ENCODE data around the gene PPP1R3G.
"Not testable (repeated sequence)": the region's sequence is repeated elsewhere in the genome, so short reads cannot be mapped to it uniquely, and the experiment has no call there.

PPP1R3G gene

GRCh38 chr6:5096482-5096881 lies 11.3 kb downstream of the PPP1R3G start:
- no peak for DNase-seq

GRCh38 chr6:5098501-5099270 lies 13.5 kb downstream of the PPP1R3G start:
- DNase-seq = no peak

DNA sequence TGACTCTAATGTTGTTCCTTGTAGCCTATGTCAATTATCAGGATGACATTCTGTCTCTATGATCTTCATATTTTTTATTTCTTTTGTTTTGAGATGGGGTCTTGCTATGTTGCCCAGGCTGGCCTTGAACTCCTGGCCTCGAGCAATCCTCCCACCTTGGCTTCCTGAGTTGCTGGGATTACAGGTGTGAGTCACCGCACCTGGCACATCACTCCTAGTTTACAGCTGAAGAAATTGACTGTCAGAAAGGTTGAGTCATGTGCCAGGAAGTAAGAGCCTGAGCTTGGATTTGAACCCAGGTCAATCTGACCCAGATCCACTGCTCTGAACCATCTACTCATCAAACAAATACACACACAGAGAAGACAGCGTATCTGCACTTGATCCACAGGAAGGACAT lies 14.4 kb downstream of the PPP1R3G start:
- no peak for DNase-seq

DNA sequence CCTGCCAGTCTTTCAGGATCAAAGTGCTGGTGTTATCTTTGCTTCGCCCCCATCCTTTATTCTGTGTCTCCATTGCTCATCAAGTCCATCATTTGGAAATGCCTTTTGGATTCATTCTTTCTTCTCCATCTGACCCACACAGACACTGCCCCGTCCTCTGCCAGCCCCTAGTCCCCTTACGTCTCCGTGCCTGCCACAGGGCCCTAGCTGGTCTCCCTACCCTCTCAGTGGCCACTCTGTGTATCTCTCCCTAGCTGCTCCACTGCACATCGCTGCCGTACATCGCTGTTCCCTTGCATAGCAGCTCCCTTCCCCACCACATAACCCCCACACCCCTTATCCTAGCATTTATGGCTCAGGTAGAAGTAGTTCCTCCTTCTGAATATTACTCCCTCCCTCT lies 15.7 kb downstream of the PPP1R3G start:
- no peak for DNase-seq

- DNase-seq = no peak
Observed at GRCh38 chr6:5102267-5102970, 17.3 kb downstream of the PPP1R3G start.

DNA sequence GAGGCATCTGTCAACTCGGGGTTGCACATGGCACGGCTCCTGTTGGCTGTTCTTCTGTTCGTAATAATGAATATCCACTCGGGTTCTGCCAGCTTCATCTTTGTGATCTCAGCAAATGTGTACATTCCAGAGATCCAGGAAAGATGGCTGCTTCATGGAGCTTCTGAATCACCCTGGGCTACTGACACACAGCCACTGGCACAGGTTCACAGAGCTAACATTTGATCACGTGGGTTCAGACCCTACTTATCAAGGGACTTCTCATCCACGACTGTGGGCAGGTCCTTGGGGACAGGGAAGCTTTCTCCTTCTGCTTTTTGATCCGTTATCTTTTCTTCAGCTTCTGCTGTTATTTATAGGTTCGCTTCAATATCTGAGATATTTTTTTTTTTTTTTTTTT lies 18.1 kb downstream of the PPP1R3G start:
- no peak for DNase-seq

GRCh38 chr6:5104667-5105066 lies 19.5 kb downstream of the PPP1R3G start:
- no peak for DNase-seq

DNA sequence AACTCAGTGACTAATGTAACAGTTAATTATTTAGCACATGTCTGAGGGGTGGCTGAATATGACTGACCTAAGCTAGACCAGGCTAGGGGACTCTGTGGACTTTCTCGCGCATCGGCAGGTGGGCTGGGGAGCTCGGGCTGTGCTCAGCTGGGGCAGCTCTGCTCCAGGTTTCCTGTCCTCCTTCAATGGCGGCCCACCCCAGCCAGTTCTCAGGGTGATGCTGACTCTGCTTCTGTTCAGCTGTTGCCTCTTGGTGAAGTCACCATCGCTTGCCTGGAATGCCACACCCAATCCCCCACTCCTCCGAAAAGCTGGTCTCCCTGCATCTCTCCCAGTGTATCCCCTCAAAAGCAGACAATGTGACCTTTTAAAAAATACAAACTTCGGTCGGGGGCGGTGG lies 20.0 kb downstream of the PPP1R3G start:
- no peak for DNase-seq

- DNase-seq = no peak
Observed at GRCh38 chr6:5107341-5107740, 22.2 kb downstream of the PPP1R3G start.

DNA sequence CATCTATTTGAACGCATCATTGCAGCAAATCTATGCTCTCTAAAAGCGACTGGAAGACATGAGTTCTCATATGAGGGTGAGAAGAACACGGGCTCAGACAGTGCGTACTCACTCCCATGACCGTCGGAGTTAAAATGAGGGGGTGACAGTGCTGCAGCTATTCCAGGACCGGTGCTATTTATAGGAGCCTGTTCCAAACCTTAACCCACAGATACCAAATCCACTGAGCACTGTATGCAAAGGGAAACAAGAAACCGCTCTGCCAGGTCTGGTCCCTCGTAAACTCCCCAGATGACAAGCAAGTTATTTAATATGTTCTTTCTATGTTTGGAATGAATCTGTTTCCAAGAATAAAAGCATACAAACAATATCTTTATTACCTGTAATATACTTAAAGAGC lies 22.9 kb downstream of the PPP1R3G start:
- no peak for DNase-seq

DNA sequence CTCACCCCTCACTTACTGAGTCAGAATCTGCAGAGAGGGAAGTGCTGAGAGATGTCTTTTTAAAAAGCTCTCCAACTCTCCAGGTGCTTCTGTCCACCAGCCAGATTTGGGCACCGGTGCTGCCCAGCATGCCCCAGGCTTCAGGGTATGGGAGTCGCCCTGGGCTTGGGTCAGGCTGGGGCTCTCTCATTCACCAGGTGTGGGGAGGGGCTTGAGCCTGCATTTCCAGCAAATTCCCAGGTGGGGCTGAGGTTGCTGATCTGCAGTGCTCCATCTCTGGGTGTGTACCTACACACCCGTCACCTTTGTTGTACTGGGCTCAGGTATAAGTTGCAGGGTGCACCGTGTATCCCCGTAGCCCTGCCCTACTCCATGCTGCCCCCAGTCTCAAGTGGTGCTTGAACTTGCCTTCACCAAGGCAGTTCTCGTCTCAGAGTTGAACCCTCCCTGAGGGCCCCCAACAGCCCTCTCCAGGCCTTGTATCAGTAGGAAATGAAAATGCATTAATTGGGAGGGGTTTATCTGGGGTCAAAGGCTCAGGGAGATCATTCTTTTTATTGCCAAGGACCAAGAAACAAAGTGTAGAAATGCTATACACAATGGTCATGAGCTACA lies 23.5 kb downstream of the PPP1R3G start:
- DNase-seq = no peak

GRCh38 chr6:5109436-5109835 lies 24.3 kb downstream of the PPP1R3G start:
- DNase-seq = no peak

- DNase-seq = no peak
Observed at GRCh38 chr6:5110246-5110645, 25.1 kb downstream of the PPP1R3G start.

GRCh38 chr6:5111626-5112025 lies 26.5 kb downstream of the PPP1R3G start:
- DNase-seq = no peak

- DNase-seq = no peak
Observed at GRCh38 chr6:5112066-5112799, 27.1 kb downstream of the PPP1R3G start.

GRCh38 chr6:5113096-5113495 lies 28.0 kb downstream of the PPP1R3G start:
- no peak for DNase-seq

DNA sequence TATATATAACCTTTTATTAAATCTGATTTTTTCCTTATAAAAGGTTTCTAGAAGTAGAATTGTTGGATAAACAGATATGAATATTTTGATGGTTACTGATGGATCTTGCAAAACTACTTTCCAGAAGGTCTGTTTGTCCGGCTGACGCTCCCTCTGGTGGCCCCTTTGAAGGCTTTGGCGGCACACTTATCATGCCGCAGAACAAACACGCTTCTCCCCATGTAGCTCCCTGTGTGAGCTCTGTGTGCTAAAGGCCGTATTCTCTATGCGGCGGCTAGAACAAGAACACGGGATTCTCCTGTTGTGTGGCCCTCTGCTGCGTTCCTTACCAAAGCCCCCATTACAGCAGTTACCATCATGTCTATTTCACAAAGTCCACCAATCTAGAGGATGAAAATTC lies 30.0 kb downstream of the PPP1R3G start:
- no peak for DNase-seq

DNA sequence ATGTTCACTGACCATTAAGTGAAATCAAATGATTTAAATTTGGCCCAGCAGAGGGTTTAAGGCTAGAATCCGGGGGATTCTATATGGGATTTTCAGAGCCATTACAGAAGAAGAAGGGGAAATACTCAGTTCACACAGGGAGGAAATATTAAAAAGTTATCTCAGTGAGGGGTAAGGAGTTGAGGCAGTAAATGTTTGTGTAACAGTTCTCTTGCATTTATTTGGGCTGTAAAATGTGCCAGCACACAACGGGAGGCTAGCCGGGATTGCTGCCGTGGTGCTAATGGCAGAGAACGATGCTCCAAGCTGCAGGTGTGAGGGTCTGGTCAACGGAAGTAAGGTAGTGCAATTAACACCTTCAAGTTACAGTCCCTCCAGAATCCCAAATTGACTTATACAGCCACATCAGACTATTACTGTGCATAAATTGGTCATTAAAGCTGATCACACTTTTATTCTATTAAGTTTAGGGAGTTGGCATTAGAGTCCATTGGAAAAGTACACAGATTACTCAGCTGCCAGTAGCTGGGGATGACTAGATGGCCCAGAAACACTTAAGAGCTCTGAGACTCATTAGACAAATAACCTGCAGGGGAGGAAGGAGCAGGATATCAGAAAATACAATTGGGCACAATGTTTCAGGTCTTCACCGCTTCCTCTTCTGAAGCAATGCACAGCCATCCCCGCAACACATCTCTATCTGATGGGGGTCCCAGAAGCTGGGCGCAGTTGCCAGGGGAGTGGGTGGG lies 31.3 kb downstream of the PPP1R3G start:
- no peak for DNase-seq

GRCh38 chr6:5119090-5119951 lies 34.2 kb downstream of the PPP1R3G start:
- DNase-seq = no peak

DNA sequence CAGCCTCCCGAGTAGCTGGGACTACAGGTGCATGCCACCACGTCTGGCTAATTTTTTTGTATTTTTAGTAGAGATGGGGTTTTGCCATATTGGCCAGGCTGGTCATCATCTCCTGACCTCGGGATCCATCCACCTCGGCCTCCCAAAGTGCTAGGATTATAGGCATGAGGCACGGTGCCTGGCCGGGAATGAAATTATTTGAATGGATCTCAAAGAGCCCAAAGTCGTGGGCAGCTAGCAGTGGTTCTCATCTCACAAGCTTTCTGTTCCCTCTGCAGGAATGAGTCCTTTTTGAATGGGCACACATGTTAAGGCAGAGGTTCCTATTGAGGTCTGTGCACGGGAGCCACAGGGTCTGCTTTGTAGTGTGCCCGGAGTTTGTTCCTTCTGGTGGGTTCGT lies 34.9 kb downstream of the PPP1R3G start:
- DNase-seq = no peak

DNA sequence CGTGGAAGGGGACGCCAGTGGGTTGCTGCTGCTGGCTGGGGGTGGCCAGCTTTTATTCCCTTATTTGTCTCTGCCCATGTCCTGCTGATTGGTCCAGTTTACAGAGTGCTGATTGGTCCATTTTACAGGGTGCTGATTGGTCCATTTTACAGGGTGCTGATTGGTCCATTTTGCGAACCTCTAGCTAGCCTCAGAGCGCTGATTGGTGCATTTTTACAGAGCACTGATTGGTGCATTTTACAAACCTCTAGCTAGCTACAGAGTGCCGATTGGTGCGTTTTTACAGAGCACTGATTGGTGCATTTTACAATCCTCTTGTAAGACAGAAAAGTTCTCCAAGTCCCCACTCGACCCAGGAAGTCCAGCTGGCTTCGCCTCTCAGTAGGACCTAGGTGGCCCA lies 35.4 kb downstream of the PPP1R3G start:
- DNase-seq = not testable (repeated sequence)

DNA sequence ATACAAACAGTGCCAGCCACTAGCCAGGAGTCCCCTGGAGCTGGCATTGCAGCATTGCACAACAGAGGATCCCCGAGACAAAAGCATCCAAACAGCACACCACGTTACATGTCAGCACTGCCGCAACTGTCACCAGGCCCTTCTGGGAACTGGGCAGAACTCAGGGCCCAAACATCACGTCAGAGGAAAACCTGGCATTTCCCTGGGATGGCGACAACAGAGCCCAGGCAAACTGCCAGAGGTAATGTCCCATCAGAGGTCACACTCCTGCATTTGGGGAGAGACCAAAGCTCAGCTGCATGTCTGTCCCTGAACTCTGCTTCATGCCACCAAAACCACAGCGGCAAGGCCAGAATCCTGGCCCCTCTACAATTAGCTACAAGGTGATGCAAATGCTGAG lies 36.3 kb downstream of the PPP1R3G start:
- no peak for DNase-seq

All from activated CD4-positive, alpha-beta T cell treated with anti-CD3 and anti-CD28 coated beads, Interleukin-2, amount 50 U/mL, for 16 hours (primary cell).